A549 (cell line): ENCODE measurements around the gene TEDC1. TPM values are rescaled to one million over a fixed set of nuclear protein-coding genes. Genes with fewer than 3 reads are reported as not detected.

Experiments
- ATAC-seq, 2 experiments: fragments of 200-7000 bp in 1 of 2; fragments of >200 bp in 1 of 2; cut with Nextera tagmentation in 1 of 2; cut with Tn5 transposase in 1 of 2; 3 replicates each; pipeline versions ENCODE4 v1.8.0 to v1.9.1; 2018 to 2020; ENCODE audit warnings: mild to moderate bottlenecking in 1 of 2, moderate library complexity in 1 of 2
- CTCF ChIA-PET: fragments of 300-600 bp; sonication (Branson Sonifier 250); formaldehyde crosslinking; extraction: SDS; loops from one replicate; lab custom pipeline; 2021; ENCODE audit warnings: antibody characterized with exemption, inconsistent platforms; lab: Yijun Ruan, JAX
- POLR2A ChIA-PET: fragments of 350-600 bp; formaldehyde crosslinking; extraction: SDS; loops from one replicate; lab custom pipeline; 2021; ENCODE audit warnings: antibody characterized with exemption, inconsistent platforms; lab: Yijun Ruan, JAX
- DNase-seq, 2 experiments: peaks; one replicate each; pipeline versions ENCODE4 v3.0.0 to v3.0.0-alpha.2; 2011 to 2016; ENCODE audit warnings: low read depth in 1 of 2, low spot score in 1 of 2
- FAIRE-seq: peaks from 2 replicates; lab custom pipeline; 2011; peaks lifted over from hg19 to GRCh38; lab: Jason Lieb, UNC
- H3K27ac ChIP-seq, 2 experiments: fragments of >200 bp; sonication (Bioruptor Twin); formaldehyde crosslinking; 3 replicates each; pipeline ENCODE4 v1.5.1; 2016 to 2017
- H3K4me1 ChIP-seq: fragments of >200 bp; sonication (Bioruptor Twin); formaldehyde crosslinking; 3 replicates; pipeline ENCODE4 v1.6.1; 2016
- H3K4me2 ChIP-seq: fragments of >200 bp; sonication (Bioruptor Twin); formaldehyde crosslinking; 3 replicates; pipeline ENCODE4 v1.6.1; 2016
- H3K4me3 ChIP-seq: fragments of >200 bp; sonication (Bioruptor Twin); formaldehyde crosslinking; 3 replicates; pipeline ENCODE4 v1.5.1; 2016
- H3K9me3 ChIP-seq: fragments of >200 bp; sonication (Bioruptor Twin); formaldehyde crosslinking; 3 replicates; pipeline ENCODE4 v1.6.1; 2016
- CEBPB ChIP-seq, 2 experiments: fragments of >200 bp in 1 of 2; sonication (Bioruptor Twin) in 1 of 2; formaldehyde crosslinking in 1 of 2; IDR thresholded peaks; 2 replicates each; pipeline ENCODE4 v1.6.1; 2012 to 2016
- CHD2 ChIP-seq: fragments of 150-350 bp; IDR thresholded peaks from 2 replicates; pipeline ENCODE4 v1.6.1; 2014; ENCODE audit warnings: low read length; ENCODE audit not compliant: partially characterized antibody
- CHD4 ChIP-seq: fragments of 200-600 bp; sonication (generic); IDR thresholded peaks from 2 replicates; pipeline ENCODE4 v1.6.1; 2016; ENCODE audit warnings: antibody characterized with exemption, mild to moderate bottlenecking, borderline replicate concordance
- E2F6 ChIP-seq: IDR thresholded peaks from 2 replicates; pipeline ENCODE4 v1.6.1; 2012; ENCODE audit warnings: low read depth, borderline replicate concordance
- EP300 ChIP-seq, 2 experiments: fragments of >200 bp; sonication (Bioruptor Twin); formaldehyde crosslinking; IDR thresholded peaks; 2 replicates in 1 of 2; 3 replicates in 1 of 2; pipeline ENCODE4 v1.6.1; 2016 to 2017
- ESRRA ChIP-seq: fragments of 150-350 bp; IDR thresholded peaks from 2 replicates; pipeline ENCODE4 v1.6.1; 2014; ENCODE audit warnings: mild to moderate bottlenecking, low read length, borderline replicate concordance
- GATA3 ChIP-seq: IDR thresholded peaks from 2 replicates; pipeline ENCODE4 v1.6.1; 2012; ENCODE audit warnings: borderline replicate concordance
- HOXB13 ChIP-seq: fragments of 250-450 bp; sonication (Bioruptor Pico); IDR thresholded peaks from 2 replicates; pipeline ENCODE4 v1.5.0; 2020; ENCODE audit warnings: low read depth, mild to moderate bottlenecking, moderate library complexity
- JUN ChIP-seq, 2 experiments: fragments of >200 bp; sonication (Bioruptor Twin); formaldehyde crosslinking; IDR thresholded peaks; 2 replicates in 1 of 2; 3 replicates in 1 of 2; pipeline ENCODE4 v1.6.1; 2016 to 2017
- MAZ ChIP-seq: fragments of 150-350 bp; IDR thresholded peaks from 2 replicates; pipeline ENCODE4 v1.6.1; 2014; ENCODE audit warnings: antibody characterized with exemption, low read depth, low read length, borderline replicate concordance
- RCOR1 ChIP-seq: fragments of 150-350 bp; IDR thresholded peaks from 2 replicates; pipeline ENCODE4 v1.6.1; 2014; ENCODE audit warnings: antibody characterized with exemption, low read length, low read depth
- RNF2 ChIP-seq: fragments of 200-600 bp; sonication (generic); IDR thresholded peaks from 2 replicates; pipeline ENCODE4 v1.6.1; 2016; ENCODE audit warnings: low read depth, mild to moderate bottlenecking, antibody characterized with exemption, moderate library complexity, borderline replicate concordance
- SREBF2 ChIP-seq: fragments of 450-650 bp; IDR thresholded peaks from 2 replicates; pipeline ENCODE4 v1.6.1; 2014; ENCODE audit warnings: mild to moderate bottlenecking, moderate library complexity
- ZSCAN20 ChIP-seq: fragments of 250-450 bp; sonication (Bioruptor Pico); IDR thresholded peaks from 2 replicates; pipeline ENCODE4 v1.8.0; 2022; ENCODE audit warnings: mild to moderate bottlenecking, moderate library complexity
- WGBS: methylation state at CpG from one replicate; pipeline ENCODE4 v1.1.6; 2017; ENCODE audit errors: missing lambda C conversion rate; 5-methylcytosine and 5-hydroxymethylcytosine counted together
- polyA plus RNA-seq, 4 experiments: library from polyadenylated mRNA; depleted of rRNA in 3 of 4; stranded (reverse); fragments of >200 nt; fragmentation: RNase III in 1 of 4; extraction: RNeasy Plus Mini Kit Qiagen cat#74134 plus additional on column Dnase treatment in 1 of 4; gene quantifications; 2 replicates in 3 of 4; 3 replicates in 1 of 4; pipeline ENCODE4 v1.2.3, GENCODE V29; 2011 to 2017
- TF ChIP-seq, protein P1 (sequence below): fragments of 200-600 bp; sonication (generic); IDR thresholded peaks from 2 replicates; pipeline ENCODE4 v1.6.1; 2016; ENCODE audit warnings: antibody characterized with exemption, mild to moderate bottlenecking, moderate library complexity
- TF ChIP-seq, protein P2 (sequence below): IDR thresholded peaks from 2 replicates; pipeline ENCODE4 v1.6.1; 2012
- TF ChIP-seq, protein P3 (sequence below): fragments of 250-450 bp; sonication (Bioruptor Pico); IDR thresholded peaks from 2 replicates; pipeline ENCODE4 v1.5.0; 2020; ENCODE audit warnings: low read depth, mild to moderate bottlenecking, moderate library complexity
- TF ChIP-seq, protein P4 (sequence below): fragments of >200 bp; sonication (Bioruptor Twin); formaldehyde crosslinking; IDR thresholded peaks from 2 replicates; pipeline ENCODE4 v1.6.1; 2016
- TF ChIP-seq, protein P5 (sequence below): fragments of 150-350 bp; IDR thresholded peaks from 2 replicates; pipeline ENCODE4 v1.6.1; 2014; ENCODE audit warnings: low read depth, mild to moderate bottlenecking, low read length

Gene TEDC1
- polyA plus RNA-seq, 2 of the 4 experiments (the other 2 are of a cell fraction) = 12.7 to 39.6 TPM

DNA sequence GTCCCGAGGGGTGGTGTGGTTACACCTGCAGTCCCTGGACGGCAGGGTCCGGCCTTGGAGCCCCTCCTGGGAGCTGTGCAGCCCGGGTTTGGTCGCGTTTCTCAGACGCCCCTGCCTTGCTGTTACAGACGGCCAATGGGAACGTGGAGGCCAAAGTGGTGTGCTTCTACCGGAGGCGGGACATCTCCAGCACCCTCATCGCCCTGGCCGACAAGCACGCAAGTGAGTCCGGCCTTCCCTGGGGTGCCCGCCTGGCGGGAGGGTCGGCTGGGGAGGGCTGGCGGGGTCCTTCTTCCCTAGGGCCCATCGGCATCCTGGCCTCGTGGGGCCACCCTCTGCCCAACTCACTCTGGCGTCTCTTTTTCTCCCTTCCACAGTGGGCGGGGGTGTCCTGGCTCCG lies 45.8 kb upstream of the TEDC1 start:
- Histone ChIP-seq H3K4me3 (no peak overlapping the region), H3K4me1 (0 out of 3 replicates have a peak, but pooled peaks cover 6% of the 10 kb centered on the region), H3K4me2 (no peak overlapping the region), H3K9me3 (no peaks in the 10 kb centered on the region), H3K27ac (no peak overlapping the region)
- CTCF ChIA-PET = interaction anchor here (1.3 to 1.6 kb wide), 3 partner anchors 36 to 83 kb away, joined by 3 to 7 read pairs (median 6); no protein-coding TSS in a partner anchor
- no peak for ATAC-seq
- no peak for DNase-seq
- WGBS = 93% methylated on average over 24 of the region's 24 CpGs
- POLR2A ChIA-PET = no interaction called here
- no peak for FAIRE-seq
- TF ChIP-seq, protein P1, sequence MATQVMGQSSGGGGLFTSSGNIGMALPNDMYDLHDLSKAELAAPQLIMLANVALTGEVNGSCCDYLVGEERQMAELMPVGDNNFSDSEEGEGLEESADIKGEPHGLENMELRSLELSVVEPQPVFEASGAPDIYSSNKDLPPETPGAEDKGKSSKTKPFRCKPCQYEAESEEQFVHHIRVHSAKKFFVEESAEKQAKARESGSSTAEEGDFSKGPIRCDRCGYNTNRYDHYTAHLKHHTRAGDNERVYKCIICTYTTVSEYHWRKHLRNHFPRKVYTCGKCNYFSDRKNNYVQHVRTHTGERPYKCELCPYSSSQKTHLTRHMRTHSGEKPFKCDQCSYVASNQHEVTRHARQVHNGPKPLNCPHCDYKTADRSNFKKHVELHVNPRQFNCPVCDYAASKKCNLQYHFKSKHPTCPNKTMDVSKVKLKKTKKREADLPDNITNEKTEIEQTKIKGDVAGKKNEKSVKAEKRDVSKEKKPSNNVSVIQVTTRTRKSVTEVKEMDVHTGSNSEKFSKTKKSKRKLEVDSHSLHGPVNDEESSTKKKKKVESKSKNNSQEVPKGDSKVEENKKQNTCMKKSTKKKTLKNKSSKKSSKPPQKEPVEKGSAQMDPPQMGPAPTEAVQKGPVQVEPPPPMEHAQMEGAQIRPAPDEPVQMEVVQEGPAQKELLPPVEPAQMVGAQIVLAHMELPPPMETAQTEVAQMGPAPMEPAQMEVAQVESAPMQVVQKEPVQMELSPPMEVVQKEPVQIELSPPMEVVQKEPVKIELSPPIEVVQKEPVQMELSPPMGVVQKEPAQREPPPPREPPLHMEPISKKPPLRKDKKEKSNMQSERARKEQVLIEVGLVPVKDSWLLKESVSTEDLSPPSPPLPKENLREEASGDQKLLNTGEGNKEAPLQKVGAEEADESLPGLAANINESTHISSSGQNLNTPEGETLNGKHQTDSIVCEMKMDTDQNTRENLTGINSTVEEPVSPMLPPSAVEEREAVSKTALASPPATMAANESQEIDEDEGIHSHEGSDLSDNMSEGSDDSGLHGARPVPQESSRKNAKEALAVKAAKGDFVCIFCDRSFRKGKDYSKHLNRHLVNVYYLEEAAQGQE = no peak
- TF ChIP-seq E2F6 (no peak), ZSCAN20 (CRISPR knock-in tag) (no peak), CHD2 (no peak), GATA3 (no peak), RCOR1 (no peak)
- TF ChIP-seq, protein P2, sequence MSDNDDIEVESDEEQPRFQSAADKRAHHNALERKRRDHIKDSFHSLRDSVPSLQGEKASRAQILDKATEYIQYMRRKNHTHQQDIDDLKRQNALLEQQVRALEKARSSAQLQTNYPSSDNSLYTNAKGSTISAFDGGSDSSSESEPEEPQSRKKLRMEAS = no peak

GRCh38 chr14:105445901-105446845 lies 44.9 kb upstream of the TEDC1 start:
- FAIRE-seq = no peak
- ChIA-PET CTCF (interaction anchor here (1.2 to 2.7 kb wide), 5 partner anchors 35 to 95 kb away, joined by 3 to 29 read pairs (median 7); no protein-coding TSS in a partner anchor), POLR2A (no interaction called here)

More at GRCh38 chr14:105445901-105446845, 44.9 kb upstream of the TEDC1 start:
- Histone ChIP-seq H3K9me3 (no peaks in the 10 kb centered on the region), H3K4me1 (0 out of 3 replicates have a peak, but pooled peaks cover 6% of the 10 kb centered on the region), H3K4me3 (no peak overlapping the region), H3K4me2 (no peak overlapping the region), H3K27ac (no peak overlapping the region)
- TF ChIP-seq SREBF2 (no peak), RNF2 (no peak), MAZ (no peak), EP300 (IDR thresholded peaks at IDR 0.05) (no peak), GATA3 (no peak), ESRRA (no peak), CHD4 (no peak), CEBPB (IDR thresholded peaks at IDR 0.05) (no peak), JUN (IDR thresholded peaks at IDR 0.05) (no peak), RCOR1 (no peak), HOXB13 (CRISPR knock-in tag) (no peak), ZSCAN20 (CRISPR knock-in tag) (no peak)
- TF ChIP-seq, protein P2 = no peak
- TF ChIP-seq, protein P1 = no peak
- TF ChIP-seq, protein P3, sequence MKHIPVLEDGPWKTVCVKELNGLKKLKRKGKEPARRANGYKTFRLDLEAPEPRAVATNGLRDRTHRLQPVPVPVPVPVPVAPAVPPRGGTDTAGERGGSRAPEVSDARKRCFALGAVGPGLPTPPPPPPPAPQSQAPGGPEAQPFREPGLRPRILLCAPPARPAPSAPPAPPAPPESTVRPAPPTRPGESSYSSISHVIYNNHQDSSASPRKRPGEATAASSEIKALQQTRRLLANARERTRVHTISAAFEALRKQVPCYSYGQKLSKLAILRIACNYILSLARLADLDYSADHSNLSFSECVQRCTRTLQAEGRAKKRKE = no peak
- TF ChIP-seq, protein P4, sequence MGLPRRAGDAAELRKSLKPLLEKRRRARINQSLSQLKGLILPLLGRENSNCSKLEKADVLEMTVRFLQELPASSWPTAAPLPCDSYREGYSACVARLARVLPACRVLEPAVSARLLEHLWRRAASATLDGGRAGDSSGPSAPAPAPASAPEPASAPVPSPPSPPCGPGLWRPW = no peak
- TF ChIP-seq, protein P5, sequence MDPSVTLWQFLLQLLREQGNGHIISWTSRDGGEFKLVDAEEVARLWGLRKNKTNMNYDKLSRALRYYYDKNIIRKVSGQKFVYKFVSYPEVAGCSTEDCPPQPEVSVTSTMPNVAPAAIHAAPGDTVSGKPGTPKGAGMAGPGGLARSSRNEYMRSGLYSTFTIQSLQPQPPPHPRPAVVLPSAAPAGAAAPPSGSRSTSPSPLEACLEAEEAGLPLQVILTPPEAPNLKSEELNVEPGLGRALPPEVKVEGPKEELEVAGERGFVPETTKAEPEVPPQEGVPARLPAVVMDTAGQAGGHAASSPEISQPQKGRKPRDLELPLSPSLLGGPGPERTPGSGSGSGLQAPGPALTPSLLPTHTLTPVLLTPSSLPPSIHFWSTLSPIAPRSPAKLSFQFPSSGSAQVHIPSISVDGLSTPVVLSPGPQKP = no peak
- 91% methylated on average over 18 of the region's 26 CpGs for WGBS
- DNase-seq = no peak
- ATAC-seq = no peak
